Measurements from ENCODE around the gene RNF175.

Gene RNF175

DNA sequence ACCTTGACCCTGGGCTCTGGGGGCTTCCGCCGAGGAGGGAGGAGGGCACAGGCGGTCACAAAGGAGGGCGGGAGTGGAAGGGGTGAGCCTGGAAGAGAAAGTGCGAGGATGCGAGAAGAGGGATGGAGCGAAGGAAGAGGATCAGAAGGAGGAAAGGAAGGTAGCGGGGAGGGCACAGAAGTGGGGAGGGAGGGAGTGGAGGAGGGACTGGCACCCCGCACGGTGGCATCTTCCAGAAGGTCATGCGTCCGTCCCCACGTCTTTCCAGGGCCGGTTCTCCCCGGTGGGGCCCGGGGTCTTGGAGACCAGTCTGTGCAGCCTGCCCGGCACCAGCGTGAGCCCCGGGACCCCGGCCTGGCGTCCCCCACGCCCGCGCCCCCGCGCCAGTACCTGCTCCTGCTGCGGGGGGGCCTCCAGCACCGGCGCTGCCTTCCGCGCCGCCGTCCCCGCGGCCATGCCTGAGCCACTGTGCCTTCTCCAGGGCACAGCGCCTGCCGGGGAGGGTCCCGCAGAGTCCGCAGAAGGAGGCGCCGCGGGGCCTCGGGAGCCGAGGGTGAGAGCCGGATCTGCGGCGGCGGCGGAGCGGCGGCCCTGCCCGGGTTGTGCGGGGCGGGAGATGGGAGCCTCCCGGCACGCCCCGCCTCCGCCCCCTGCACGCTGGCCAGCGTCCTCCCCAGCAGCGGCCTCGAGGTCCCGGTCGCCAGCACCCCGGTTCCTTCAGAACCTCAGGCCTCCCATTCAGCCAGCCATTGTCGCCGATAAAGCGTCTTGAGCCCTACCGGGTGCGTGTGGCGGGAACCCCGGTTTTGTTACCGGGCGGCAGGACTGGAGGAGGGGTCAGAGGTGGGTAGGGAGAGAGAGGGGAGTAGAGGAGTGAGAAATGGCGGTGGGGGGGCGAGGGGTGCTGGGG is at the start of gene RNF175:
Gene RNF175 (minus strand): TSS at position 618 of the 910 bp plus-strand sequence. CDS start 162 bp downstream, at position 456.
- no peak for DNase-seq

DNA sequence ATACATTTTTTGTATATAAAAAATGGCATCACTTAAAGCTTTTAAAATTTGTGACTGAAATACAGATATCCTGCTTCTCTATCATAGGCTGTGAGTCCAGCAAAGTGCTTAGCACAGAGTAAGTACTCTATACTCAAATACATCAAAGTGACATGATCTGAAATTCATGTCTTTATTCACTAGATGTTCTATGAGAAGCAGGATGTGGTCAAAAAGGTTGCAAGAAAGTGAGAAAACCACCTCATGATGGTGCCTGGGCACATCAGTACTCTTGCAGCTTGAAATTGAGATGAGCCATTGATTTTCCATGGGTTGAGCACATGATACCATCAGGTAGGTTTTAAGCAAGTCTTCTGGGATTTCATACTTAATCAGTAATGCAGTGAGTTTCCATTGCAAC is 49.5 kb upstream of the RNF175 start:
- DNase-seq = no peak

DNA sequence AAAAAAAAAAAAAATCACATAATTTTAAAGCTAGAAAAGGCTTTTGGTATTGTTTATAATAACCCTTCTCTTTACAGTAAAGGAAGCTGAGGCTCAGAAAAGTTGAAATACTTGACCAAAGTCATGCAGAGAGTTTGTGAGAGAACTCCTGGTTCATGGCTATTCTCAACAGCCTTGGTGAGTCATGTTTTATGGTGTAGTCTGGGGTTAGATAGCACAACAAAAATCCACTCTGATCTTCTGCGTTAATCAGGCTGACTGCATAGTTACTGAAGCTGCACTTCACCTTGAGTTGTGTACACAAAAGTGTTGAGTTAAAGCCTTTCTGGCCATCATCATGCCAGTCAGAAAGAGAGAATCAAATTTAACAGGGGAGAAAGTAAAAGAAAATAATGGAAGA is 48.4 kb upstream of the RNF175 start:
- DNase-seq = no peak

DNA sequence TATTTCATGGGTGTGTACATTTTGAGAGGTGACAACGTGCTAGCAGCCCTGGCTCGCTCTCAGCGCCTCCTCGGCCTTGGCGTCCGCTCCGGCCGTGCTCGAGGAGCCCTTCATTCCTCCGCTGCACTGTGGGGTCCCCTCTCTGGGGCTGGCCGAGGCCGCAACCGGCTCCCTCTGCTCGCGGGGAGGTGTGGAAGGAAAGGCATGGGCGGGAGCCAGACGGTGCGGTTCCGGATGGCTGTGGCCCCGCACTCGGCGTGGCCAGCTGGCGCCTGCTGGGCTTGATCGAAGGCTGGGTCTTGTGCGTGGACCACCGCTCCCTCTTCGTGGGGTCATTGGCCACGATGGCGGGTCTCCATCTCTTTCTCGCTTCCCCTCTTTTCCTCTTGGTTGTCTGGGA is 46.2 kb upstream of the RNF175 start:
- no peak for DNase-seq

DNA sequence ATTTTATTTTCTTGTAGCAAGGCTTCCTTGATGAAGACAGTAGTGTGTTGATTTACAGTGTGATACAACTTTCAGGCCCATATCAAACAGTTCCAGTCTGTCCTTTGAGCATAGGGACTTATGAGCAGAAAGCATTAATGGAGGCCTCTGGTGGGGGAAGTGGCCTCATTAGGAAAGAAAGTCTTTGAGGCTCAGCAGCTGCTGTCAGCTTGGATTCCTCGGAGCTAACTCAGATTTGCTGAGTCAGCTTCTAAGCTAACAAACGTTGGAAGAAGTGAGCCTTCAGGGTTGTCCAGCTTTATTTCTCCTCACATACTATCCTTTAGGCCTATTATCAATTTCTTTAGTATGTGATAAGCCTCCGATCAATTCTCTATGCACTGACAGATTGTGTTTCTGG is 44.9 kb upstream of the RNF175 start:
- no peak for DNase-seq

DNA sequence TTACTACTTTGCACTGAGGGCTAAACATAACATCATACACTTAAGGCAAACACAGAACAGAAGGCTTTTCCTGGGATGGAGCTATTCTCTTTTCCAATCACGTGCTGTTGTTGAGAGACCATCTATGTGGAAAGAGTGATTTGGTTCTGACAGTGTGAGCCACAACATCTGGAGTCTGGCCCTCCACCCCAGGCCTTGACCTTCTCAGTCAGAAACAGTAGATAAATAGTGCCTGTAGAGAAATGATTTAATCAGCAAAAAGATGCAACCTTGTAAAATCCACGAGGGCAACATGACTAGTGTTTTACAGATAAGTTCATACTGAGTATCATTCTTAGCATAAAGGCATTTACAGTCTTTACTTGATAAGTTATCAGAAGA is 39.9 kb upstream of the RNF175 start:
- DNase-seq = no peak

DNA sequence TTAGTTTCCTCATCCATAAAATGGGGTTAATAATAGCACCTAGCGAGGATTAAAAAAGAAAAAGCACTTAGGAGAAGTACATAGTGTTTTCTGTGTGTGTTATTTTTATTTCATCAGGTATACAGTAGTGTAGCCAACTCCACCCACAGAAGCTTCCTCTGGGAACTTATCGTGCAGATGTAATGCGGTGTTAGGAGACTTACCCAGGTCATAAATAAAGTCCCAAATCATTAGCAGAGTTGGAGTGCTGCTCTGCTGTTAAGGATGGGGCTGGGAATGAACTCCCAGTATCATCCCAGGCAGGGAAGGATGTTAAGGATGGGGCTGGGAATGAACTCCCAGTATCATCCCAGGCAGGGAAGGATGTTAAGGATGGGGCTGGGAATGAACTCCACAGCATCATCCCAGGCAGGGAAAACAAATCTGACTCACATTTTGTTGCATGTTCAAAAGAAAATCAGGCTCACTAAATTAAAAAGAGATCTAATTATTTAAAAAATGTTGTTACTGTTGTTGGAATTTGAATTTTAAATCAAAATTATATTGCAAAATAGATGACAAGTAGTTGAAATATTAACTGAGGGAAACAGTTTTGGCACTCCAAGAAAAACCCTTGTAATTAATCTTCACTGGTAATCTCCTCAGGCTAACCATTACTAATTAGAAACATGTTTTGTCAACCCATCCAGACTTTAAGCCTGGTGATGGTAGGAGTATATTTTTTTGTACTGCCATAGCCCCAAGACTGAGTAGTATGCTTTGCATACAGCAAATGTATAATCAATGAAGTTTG is 39.3 kb upstream of the RNF175 start:
- no peak for DNase-seq

DNA sequence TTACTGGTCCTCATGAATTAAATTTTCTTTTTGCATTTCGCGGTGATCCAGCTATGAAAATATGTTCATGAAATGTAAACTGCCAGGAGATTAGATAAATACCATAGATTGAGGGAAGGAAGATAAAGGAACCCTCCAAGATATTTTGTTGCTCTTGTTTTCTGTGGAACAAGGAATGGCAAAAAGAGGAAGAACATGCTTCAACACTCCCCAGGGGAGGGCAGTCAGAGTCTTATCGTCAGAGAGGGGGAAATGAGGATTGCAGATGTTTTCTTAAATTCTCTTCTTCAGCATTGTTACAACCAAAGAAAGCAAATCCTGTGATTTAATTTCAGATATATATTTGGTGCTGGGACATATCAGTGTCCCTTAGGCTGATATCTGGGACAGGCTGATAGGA is 38.6 kb upstream of the RNF175 start:
- no peak for DNase-seq

DNA sequence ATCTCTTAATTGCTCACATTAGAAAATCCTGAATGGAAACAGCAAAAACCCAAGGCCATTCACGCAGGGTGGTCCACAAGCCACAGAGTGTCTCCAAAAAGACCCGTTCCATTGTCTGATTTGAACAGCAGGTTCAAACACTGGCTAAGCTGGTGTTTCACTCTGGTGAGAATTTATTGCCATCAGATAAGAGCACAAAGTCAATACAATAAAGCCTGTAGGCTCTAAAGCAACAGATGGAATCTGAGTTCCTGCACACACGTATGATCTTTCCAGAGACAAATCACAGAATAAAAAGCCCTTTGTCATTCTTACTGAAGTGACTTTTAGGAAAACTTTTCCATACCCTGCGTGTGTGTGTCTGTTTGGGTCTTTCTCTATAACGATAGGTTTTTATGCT is 34.2 kb upstream of the RNF175 start:
- DNase-seq = no peak

DNA sequence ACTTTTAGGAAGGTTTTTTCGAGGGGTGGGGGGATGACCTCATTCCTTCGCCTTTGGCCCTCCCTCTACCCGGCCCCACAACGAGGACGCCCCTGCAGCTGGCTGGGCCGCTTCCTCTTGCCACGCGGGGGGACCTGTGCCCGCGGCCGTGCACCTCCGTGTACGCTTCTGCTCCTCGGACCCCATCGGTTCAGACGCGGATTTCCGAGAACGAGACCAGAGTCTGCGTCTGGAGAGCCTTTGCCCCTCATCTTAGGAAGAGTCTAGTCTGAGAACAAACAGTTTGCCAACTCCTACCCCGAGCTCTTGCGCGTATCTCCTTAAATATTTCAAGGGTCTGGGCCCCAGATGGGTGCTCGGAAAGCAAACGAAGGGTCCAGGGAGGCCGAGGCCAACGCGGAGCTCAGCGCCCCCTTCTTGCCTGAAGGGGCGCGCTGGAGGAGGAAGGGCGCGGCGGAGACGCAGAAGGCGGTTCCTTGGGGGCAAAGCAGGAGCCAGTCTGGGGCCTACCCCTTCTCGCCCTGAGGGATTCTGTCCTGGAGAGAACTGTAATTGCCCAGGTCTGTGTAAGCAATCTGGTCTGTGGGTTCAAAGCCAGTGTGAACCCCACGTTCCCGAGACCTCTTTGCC is 32.9 kb upstream of the RNF175 start:
- DNase-seq = no peak

DNA sequence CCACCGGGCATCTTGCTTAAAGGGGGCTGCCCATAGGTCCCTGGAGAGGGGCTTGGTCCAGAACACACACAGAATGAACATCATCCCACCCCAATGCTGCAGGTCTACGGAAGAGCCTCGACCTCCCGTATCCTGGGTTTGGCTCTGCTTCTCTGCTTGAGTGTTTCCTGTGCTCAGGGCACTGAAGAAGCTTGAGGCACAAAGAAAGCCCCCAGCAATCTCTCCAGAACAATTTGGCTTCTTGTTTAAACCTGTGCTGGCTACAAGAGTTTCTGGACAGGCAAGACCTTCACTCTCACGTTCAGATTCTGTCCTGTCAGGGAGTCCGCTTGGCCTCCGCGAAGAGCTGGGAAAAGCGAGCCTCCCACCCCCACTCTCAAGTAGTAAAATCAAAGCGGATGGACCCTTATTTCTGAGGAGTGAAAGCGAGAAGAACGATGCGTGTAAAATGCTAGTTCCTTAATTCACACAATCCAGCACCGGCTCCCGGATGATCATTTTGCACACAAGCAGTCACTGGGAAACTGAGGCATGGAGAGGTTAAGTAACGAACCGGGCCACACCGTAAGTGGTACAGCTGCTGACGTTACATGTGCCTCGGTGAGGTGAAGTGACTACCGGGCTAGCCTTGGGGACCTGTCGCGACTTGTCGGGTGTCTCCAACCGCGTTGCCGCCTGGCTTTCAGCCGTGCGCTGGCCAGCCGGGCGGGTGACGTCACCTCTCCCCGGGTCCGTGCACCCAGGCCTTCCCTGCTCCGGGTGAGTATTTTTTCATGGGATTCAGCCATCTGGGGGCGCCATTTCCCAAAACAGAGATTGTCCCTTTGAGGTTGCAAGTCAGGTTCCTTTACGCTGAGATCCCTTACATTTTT is 32.2 kb upstream of the RNF175 start:
- DNase-seq = no peak

DNA sequence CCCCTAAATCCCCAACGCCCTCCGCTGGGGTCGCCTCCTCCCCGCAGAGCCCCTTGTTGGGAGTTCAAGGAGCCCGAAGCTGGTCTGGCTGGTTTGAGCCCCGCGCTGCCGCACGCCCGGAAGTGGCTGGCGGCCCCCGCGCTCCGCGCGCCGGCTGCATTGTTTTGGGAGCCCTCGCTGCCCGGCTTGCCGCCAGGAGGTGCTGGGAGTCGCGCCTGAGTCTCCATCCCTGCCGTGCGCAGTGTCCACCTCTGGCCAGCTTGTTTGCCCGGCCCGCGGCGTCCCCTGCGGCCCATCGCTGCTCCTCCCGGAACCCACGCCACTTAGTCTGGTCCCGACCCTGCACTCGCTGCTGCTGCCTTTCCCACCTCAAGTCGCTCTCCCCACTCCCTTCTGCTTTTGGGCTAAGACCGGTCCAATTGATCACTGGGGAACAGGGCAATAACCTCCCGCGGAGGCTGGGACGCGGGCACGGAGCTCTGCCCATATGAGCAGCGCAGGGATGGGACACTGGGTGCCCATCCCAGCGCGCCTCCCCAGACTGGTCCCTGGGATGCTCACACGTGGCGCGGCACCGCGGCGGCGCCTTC is 31.2 kb upstream of the RNF175 start:
- DNase-seq = no peak

DNA sequence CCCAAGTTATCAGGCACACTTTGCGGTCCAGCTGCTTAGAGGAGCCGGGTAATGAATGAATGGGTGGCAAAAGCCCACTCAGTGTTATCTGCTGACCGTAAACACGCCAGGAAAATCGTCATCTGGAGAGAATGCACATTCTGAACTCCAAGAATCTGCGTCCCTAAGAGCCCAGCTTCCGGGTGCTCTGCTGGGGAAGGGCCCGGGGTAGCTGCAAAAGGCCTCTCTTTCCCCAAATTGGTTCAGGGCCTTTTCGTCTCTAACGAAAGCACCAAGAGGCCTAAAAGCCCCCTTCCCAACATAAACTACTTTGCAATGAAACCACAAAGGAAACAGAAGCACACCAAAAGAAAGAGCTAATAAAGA is 30.7 kb upstream of the RNF175 start:
- no peak for DNase-seq

DNA sequence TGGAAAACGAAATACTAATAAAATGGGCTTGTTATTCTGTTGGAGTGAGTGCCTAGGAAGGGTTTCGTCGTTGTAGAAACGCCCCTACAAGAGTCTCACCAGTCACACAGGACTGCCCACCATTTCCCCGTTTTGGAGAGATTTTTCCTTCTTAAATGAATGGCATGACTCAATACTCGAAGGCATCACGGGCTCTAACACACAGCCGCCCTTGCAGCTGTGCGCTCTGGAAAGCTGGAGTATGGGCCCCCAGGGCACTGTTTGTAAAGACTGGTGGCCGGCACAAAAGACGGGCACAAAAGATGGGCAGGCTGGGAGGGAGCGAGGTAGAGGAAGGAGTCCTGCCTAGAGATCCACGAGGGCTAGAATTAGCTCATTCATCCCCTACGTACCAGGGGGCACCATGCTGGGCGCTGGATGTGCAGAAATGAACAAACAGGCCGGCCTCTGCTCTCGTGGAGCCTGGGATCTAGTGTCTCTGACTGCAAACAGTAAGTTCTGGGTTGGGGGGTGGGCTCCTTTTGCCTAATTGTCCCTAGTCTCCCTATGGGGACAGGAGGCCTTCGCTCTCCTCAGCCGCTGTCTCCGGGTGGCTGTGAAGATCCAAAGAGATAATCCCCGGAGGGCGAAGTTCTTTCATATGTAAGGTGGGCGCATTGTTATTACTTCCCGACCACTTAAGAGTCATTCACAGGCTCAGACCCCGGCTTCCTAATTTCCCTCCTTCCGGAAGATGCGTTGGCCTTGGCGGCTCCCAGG is 30.1 kb upstream of the RNF175 start:
- no peak for DNase-seq

DNA sequence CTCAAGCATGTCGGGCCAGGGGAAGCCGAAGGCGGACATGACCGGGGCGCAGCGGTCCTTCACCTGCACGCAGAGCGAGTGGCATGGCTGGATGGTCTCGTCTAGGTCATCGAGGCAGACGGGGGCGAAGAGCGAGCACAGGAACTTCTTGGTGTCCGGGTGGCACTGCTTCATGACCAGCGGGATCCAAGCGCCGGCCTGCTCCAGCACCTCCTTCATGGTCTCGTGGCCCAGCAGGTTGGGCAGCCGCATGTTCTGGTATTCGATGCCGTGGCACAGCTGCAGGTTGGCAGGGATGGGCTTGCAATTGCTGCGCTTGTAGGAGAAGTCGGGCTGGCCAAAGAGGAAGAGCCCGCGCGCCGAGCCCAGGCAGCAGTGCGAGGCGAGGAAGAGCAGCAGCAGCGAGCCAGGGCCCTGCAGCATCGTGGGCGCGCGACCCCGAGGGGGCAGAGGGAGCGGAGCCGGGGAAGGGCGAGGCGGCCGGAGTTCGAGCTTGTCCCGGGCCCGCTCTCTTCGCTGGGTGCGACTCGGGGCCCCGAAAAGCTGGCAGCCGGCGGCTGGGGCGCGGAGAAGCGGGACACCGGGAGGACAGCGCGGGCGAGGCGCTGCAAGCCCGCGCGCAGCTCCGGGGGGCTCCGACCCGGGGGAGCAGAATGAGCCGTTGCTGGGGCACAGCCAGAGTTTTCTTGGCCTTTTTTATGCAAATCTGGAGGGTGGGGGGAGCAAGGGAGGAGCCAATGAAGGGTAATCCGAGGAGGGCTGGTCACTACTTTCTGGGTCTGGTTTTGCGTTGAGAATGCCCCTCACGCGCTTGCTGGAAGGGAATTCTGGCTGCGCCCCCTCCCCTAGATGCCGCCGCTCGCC is 28.8 kb upstream of the RNF175 start, which contains the start of gene SFRP2:
Gene SFRP2 (minus strand): TSS at position 671 of the 864 bp plus-strand sequence. CDS start 248 bp downstream, at position 423.
- DNase-seq = no peak

DNA sequence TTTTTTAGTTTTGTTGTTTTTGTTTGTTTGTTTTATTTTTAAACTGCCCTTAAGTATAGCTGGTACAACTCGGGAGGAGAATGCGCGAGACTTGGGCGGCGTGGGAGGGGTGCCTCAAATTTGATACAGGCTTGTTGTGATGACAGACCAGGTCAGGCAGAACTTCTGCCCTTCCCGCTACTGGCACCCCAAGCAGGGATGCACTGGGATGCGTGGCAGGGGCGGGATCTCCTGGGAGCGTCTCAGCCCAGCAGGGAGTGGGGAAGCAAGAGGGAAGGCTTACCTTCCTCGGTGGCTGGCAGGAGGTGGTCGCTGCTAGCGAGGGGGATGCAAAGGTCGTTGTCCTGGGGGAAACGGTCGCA is 28.2 kb upstream of the RNF175 start:
- no peak for DNase-seq

DNA sequence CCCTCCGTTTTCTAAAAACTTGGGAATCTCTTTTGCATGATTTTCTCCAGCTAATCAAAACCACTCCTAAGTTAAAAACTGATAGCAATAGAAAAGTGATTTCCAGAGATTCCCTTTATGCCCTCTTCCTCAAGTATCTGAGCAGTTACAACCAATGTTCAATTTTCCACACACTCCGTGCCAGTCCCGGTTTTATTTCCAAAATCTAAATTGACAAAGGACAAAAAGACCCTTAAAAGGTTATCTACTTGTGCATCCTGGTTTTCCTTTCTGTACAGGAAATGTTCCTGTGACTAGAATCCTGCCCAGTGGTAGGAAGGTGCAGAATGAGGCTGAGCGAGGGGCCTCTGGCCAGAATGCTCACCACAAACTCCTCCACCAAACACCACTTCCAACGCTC is 27.8 kb upstream of the RNF175 start:
- no peak for DNase-seq

DNA sequence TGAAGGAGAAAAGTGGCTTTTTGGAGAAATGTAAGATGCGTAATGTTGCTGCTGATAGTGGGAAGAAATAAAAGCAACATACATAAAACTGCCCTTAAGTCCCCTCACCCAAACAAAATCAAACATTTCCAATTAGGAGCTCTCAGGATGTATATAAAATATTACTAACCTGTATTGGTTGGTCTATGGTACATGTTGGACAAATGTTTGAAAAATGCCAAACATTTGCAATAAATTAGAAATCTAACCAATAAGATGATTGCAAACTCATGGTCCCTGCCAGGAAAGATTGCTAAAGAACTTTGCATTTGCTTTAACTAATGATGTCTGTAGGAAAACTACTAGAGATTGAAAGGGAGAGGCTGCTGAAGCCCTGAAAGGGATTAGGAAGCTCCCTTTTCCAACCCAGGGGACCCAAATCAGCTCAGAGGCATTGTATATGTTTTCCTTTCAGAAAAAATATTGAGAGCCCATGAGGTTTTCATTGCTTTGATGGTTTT is 27.3 kb upstream of the RNF175 start:
- no peak for DNase-seq

DNA sequence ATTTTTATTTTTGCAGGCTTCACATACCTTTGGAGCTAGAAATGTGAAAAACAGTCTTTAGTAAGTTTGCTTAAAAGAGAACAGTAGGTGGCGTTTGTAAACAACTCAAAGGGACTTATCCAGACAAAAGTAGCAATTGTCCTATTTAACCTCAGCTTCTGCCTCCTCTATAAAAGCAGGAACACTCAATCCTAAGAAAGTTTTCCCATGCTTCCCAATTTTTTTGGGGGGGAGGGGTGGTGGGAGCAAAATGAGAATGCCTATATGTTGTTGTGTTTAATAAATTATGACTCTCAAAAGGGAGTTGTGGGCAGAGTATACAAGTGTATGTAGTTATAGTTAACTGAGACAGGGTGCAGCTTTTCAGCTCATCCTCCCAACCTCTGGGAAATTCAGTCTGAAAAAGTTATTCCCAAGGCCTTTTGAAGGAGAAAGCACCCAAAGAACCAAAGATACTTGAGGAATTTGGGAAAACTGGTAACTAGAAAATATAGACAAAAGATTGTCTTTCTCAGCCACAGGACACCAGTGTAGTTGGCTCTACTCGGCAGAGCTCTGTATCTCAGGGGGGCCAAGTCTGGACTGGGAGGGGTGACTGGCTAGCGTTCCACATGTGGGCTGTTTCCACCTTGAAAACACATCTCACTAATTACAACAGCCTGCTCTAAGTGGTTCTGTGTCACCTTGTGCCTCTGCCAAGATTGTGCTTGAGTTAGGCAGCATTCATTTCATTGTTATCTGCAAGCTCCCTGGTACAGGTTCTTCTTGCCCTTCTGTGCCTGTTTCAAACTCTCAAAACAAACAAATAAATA is 26.3 kb upstream of the RNF175 start:
- DNase-seq = no peak

Data from activated gamma-delta T cell treated with Interleukin-2 at 50 U/mL for 16 hours (primary cell).